Suprapubic skin (tissue), 4 donors: Measurements from ENCODE around the gene RTEL1. TPM values are rescaled to one million over a fixed set of nuclear protein-coding genes. Genes with fewer than 3 reads are reported as not detected.

ENCODE experiments used
- DNase-seq, 2 donors: peaks; one replicate each; pipeline ENCODE4 v3.0.0-alpha.2; 2019; ENCODE audit warnings: low spot score in 2 of 2
- H3K27ac ChIP-seq: fragments of 200-600 bp; sonication (generic); one replicate; pipeline ENCODE4 v1.5.1; 2019
- H3K27me3 ChIP-seq: fragments of 200-600 bp; sonication (generic); one replicate; pipeline ENCODE4 v1.5.1; 2019
- H3K36me3 ChIP-seq: fragments of 200-600 bp; sonication (generic); one replicate; pipeline ENCODE4 v1.5.1; 2019
- H3K4me1 ChIP-seq: fragments of 200-600 bp; sonication (generic); one replicate; pipeline ENCODE4 v1.5.1; 2019
- H3K4me3 ChIP-seq: fragments of 200-600 bp; sonication (generic); one replicate; pipeline ENCODE4 v1.5.1; 2019; ENCODE audit warnings: mild to moderate bottlenecking
- H3K9me3 ChIP-seq: fragments of 200-600 bp; sonication (generic); one replicate; pipeline ENCODE4 v1.5.1; 2019
- EP300 ChIP-seq: sonication (generic); formaldehyde crosslinking; IDR thresholded peaks from one replicate; pipeline ENCODE4 v1.6.1; 2017; ENCODE audit warnings: antibody characterized with exemption
- POLR2A ChIP-seq, 2 donors: fragments of 450-650 bp; IDR thresholded peaks; one replicate each; pipeline ENCODE4 v1.6.1; 2017; ENCODE audit warnings: antibody characterized with exemption in 2 of 2, mild to moderate bottlenecking in 2 of 2, moderate library complexity in 2 of 2
- POLR2AphosphoS5 ChIP-seq, 3 donors: sonication (generic); formaldehyde crosslinking; IDR thresholded peaks; one replicate each; pipeline ENCODE4 v1.6.1; 2017; ENCODE audit warnings: antibody characterized with exemption in 3 of 3
- WGBS: methylation state at CpG from one replicate; pipeline ENCODE4 v1.1.5; 2018; 5-methylcytosine and 5-hydroxymethylcytosine counted together
- total RNA-seq, 4 donors: library from RNA; depleted of rRNA; stranded (reverse); fragments of >200 nt; gene quantifications; one replicate each; pipeline ENCODE4 v1.1.0, GENCODE V29; 2016
- TF ChIP-seq, protein P1 (sequence below), 2 donors: fragments of 200-600 bp in 1 of 2; fragments of 450-650 bp in 1 of 2; sonication (generic) in 1 of 2; IDR thresholded peaks; one replicate each; pipeline ENCODE4 v1.5.1; 2016 to 2019; ENCODE audit warnings: antibody characterized with exemption in 2 of 2, mild to moderate bottlenecking in 1 of 2, moderate library complexity in 1 of 2

The RTEL1 gene
- total RNA-seq, 4 donors from 2014 or later: 6.9 to 26.6 (median 13.9) TPM

DNA sequence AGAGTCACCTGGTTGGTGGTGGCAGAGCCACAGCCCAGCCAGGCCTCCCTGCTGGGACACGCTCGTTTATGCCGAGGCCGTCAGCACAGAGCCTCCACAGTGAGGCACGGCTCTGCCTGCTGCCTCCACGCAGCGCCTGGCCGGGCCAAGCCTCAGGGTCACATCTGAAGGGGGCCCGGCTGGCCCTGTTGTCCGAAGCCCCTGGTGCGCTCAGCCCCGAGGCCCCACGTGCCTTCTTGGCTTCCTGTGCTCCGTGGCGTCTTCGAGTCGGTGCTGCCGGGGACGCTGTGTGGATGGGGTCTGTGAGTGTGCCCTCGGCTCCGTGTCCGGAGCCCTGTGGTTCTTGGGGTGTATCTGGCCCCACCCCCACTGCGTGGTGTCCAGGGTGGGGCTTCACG lies 28.0 kb downstream of the RTEL1 start:
- Histone ChIP-seq H3K4me1 (peaks cover 77% of the 10 kb centered on the region), H3K4me3 (peak overlapping the region; percentile 4), H3K27ac (peak overlapping the region; percentile 90), H3K27me3 (no peaks in the 10 kb centered on the region), H3K9me3 (no peaks in the 10 kb centered on the region), H3K36me3 (no peaks in the 10 kb centered on the region)
- 72% methylated on average over 11 of the region's 24 CpGs for WGBS
- DNase-seq: no peak
- TF ChIP-seq POLR2A (IDR thresholded peaks at IDR 0.05) (no peak), POLR2AphosphoS5 (IDR thresholded peaks at IDR 0.05) (no peak), EP300 (no peak)
- TF ChIP-seq, protein P1, sequence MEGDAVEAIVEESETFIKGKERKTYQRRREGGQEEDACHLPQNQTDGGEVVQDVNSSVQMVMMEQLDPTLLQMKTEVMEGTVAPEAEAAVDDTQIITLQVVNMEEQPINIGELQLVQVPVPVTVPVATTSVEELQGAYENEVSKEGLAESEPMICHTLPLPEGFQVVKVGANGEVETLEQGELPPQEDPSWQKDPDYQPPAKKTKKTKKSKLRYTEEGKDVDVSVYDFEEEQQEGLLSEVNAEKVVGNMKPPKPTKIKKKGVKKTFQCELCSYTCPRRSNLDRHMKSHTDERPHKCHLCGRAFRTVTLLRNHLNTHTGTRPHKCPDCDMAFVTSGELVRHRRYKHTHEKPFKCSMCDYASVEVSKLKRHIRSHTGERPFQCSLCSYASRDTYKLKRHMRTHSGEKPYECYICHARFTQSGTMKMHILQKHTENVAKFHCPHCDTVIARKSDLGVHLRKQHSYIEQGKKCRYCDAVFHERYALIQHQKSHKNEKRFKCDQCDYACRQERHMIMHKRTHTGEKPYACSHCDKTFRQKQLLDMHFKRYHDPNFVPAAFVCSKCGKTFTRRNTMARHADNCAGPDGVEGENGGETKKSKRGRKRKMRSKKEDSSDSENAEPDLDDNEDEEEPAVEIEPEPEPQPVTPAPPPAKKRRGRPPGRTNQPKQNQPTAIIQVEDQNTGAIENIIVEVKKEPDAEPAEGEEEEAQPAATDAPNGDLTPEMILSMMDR (IDR thresholded peaks at IDR 0.05): no peak

DNA sequence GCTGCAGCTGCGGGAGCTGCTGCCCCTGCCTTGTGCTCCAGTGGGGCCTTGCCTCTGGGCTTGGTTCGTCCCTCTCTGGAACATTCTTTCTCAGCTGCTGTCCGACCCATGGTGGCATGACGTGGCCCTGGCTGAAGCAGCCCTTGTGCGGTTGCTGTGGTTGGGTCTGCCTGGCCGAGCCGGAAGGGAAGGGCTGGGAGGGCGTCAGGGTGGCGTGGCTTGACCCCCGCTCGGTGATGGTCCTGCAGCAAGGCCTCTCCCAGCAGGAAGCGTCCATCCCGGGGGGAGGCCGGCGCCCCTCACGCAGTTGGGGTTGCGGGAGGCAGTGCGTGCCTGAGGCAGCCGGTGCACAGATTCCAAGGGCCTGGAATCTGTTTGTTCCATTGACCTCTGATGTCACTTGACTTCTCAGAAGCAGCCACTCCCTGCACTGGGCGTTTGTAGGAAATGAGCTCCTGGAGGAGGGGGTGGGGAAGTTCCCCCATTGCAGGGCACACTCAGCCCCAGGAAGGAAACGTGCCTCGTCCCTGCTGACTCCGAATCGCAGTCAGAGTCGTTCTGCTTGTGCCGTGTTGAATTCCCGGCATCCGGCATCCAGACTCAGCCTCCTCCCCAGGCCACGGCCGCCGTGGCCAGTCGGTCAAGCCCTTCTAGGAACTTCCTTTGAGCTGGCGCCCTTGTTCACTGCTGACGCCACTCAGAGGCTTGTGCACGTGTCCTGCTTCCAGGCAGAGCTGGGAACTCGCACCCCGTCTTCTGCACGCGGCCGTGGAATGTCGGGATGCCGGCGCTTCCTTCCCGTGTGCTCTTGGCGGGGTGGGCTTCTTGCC lies 28.6 kb downstream of the RTEL1 start:
- Histone ChIP-seq H3K4me1 (peaks cover 81% of the 10 kb centered on the region), H3K36me3 (no peaks in the 10 kb centered on the region), H3K4me3 (peak overlapping the region; percentile 4), H3K27me3 (no peaks in the 10 kb centered on the region), H3K9me3 (no peaks in the 10 kb centered on the region), H3K27ac (peak overlapping the region; percentile 90)
- WGBS: 22% methylated on average over 25 of the region's 45 CpGs
- TF ChIP-seq, protein P1 (IDR thresholded peaks at IDR 0.05): no peak
- TF ChIP-seq EP300 (no peak), POLR2AphosphoS5 (IDR thresholded peaks at IDR 0.05) (peak in 1 of 3 donors; percentile 28), POLR2A (IDR thresholded peaks at IDR 0.05) (no peak)
- DNase-seq: peak; percentile 87 to 88

DNA sequence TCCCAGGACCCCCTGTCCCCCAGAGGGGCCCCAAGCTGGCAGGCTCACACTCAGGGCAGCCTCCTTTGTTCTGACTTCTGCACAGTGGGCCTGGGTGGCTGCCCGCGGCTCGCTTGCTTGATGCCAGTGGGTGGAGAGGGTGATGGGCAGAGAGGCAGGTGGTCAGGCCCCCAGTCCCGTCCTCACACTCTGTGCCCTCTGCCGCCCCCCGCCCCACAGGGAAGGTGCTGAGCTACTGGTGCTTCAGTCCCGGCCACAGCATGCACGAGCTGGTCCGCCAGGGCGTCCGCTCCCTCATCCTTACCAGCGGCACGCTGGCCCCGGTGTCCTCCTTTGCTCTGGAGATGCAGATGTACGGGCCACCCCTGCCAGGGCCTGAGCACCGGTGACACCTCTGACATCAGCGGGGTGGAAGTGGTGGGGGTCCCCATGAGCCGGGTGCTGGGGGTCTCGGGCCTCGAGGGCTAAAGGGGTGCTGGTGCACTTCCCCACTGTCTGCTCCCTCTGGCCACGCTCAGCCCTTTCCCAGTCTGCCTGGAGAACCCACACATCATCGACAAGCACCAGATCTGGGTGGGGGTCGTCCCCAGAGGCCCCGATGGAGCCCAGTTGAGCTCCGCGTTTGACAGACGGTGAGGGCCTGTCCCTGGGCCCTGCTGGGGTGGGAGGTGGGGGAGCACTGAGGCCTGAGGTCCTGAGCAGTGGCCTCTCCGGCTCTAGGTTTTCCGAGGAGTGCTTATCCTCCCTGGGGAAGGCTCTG lies 29.5 kb downstream of the RTEL1 start:
- H3K27me3 ChIP-seq: no peaks in the 10 kb centered on the region
- TF ChIP-seq, protein P1 (IDR thresholded peaks at IDR 0.05): no peak
- TF ChIP-seq POLR2A (IDR thresholded peaks at IDR 0.05) (no peak), POLR2AphosphoS5 (IDR thresholded peaks at IDR 0.05) (no peak), EP300 (no peak)
- no peak overlapping the region for H3K4me3 ChIP-seq
- H3K27ac ChIP-seq: peak overlapping the region; percentile 90
- DNase-seq: no peak
- H3K9me3 ChIP-seq: no peaks in the 10 kb centered on the region
- no peaks in the 10 kb centered on the region for H3K36me3 ChIP-seq
- peaks cover 80% of the 10 kb centered on the region for H3K4me1 ChIP-seq
- WGBS: 85% methylated on average over 8 of the region's 29 CpGs

DNA sequence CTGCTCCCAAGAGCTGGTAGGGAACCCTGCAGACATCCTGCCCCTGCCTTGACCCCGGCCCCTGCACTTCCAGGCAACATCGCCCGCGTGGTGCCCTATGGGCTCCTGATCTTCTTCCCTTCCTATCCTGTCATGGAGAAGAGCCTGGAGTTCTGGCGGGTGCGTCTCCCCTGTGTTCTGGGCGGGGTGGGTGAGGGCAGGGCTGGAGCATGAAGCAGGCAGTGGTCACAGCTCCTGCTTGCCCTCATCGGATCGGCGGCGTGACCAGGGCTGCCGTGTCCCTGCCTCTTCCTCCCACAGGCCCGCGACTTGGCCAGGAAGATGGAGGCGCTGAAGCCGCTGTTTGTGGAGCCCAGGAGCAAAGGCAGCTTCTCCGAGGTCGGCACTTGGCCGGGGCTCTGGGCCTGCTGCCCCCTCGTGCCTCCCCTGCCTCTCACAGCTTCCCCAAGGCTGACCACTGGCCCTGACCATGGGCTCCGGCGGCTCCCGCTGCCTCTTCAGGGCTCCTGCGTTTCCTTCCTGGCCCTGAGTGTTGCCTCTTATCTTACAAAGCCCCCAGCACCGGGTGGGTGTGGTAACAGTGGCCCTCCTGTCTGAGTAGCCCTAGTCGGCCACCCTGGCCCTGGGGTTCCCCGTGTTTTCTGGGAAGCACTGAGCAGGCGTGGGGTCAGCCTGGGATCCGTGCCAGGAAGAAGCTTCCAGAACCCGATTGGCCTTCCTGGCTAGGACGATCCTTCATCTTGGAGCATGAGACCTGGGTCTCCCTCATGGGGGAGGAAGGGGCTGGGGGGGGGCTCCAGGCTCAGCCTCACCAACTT lies 30.3 kb downstream of the RTEL1 start:
- Histone ChIP-seq H3K27ac (peak overlapping the region; percentile 90), H3K4me3 (no peak overlapping the region), H3K36me3 (no peaks in the 10 kb centered on the region), H3K27me3 (no peaks in the 10 kb centered on the region), H3K4me1 (peaks cover 76% of the 10 kb centered on the region), H3K9me3 (no peaks in the 10 kb centered on the region)
- TF ChIP-seq EP300 (no peak), POLR2A (IDR thresholded peaks at IDR 0.05) (no peak), POLR2AphosphoS5 (IDR thresholded peaks at IDR 0.05) (no peak)
- TF ChIP-seq, protein P1 (IDR thresholded peaks at IDR 0.05): no peak
- no peak for DNase-seq
- WGBS: 68% methylated on average over 8 of the region's 31 CpGs
